Measurements from ENCODE around the gene UBE2V1.
A peak's percentile ranks its signal among the peaks of the same experiment; 100 is the strongest.

The UBE2V1 gene

DNA sequence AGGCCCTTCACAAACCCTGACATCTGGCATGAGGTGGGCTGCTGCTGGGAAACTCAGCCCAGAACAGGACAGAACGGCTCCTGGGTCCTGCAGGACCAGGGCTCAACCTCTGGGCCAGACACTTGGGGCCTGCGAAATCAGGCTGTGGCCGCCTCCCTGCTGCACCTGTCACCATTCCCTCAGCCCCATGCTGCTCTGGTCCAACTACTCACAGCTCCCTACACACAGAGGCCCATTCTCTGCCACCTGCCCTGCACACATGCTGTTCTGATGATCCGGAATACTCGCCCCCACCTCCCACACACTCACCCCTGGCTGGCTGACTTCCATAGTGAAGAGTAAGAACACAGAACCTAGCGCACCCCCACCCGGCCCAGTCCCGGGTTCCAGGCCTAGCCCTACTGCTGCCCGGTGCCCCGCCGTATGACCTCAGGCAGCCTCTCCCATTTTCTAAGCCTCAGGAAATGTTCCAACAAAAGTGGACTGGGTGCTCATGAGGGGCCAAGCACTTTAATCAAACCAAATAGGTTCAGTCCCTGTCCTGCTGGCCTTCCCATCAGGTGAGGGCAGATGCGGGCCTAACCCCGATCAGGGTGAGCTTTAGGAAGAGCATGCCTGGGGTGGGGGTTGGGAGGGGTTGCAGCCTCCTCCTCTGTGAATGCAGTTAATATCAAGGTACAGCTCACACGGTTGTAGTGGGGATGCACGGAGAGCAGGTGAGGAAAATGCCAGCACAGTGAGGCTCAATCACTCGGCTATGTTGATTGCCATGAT is 36.7 kb upstream of the UBE2V1 start:
- no peak overlapping the region for H3K4me3 ChIP-seq (ENCODE audit: insufficient read length, low read depth)
- H3K36me3 ChIP-seq (ENCODE audit: insufficient read depth, insufficient read length, low read length): peaks cover 64% of the 10 kb centered on the region
- H3K9ac ChIP-seq (ENCODE audit: insufficient read length, low read depth): no peak overlapping the region
- TF ChIP-seq YY1 (IDR thresholded peaks at IDR 0.05; ENCODE audit: insufficient read depth, insufficient read length) (no peak), SUZ12 (IDR thresholded peaks at IDR 0.05; ENCODE audit: extremely low read depth, insufficient read depth, insufficient read length) (no peak), ZNF274 (IDR thresholded peaks at IDR 0.05; ENCODE audit: low read depth, low read length) (no peak)
- H3K27me3 ChIP-seq (ENCODE audit: insufficient read depth, insufficient read length): no peaks in the 10 kb centered on the region
- no peaks in the 10 kb centered on the region for H3K9me3 ChIP-seq (ENCODE audit: insufficient read depth, low read length)
- peaks cover 27% of the 10 kb centered on the region for H3K4me1 ChIP-seq (ENCODE audit: insufficient read depth, insufficient read length)
- DNase-seq (ENCODE audit: low read depth, low spot score): no peak

DNA sequence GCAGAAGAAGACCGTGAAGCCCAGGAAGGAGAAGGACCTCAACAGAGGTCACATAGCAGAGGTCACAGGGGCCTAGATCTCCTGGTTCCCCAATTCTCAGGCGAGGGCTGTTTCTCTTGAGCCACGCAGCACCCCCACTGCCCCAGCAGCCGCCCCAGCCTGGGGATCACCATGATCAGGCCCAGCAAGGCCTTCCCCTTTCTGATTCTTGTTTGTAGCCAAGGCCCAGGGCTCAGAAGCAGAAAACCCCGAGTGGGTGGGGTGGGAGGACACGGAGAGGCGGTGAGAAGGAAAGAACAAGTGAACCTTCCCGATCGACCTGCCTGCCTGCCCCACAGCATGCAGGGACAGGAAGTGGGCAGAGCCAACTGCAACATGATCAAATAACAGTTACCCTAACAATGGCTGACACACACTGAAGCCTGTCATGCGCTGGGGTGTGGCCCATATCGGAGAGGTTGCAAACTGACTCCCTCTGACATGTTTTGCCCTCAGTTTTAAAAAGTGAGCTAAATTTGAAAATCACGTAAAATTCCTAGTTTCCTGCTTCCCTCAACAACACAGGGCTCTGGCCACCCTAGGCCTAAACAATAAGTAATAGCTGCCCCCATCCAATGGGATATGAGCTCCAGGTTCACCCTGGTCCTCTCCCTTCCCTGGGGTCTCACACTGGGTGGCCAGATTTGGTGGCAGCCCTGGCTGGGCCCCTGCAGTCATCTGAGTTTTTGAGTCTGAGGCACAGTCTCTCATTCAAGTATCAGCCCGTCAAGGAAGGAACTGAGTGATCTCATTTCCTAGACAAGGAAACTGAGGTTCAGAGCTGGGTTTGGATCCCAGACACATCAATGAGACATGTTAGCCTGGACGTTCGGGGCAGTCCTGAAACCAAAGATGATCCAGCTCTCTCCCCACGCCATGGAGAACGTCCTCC is 34.0 kb upstream of the UBE2V1 start:
- no peak overlapping the region for H3K9ac ChIP-seq (ENCODE audit: insufficient read length, low read depth)
- TF ChIP-seq SUZ12 (IDR thresholded peaks at IDR 0.05; ENCODE audit: extremely low read depth, insufficient read depth, insufficient read length) (no peak), ZNF274 (IDR thresholded peaks at IDR 0.05; ENCODE audit: low read depth, low read length) (no peak), YY1 (IDR thresholded peaks at IDR 0.05; ENCODE audit: insufficient read depth, insufficient read length) (no peak)
- H3K36me3 ChIP-seq (ENCODE audit: insufficient read depth, insufficient read length, low read length): peaks cover 75% of the 10 kb centered on the region
- no peaks in the 10 kb centered on the region for H3K27me3 ChIP-seq (ENCODE audit: insufficient read depth, insufficient read length)
- no peaks in the 10 kb centered on the region for H3K9me3 ChIP-seq (ENCODE audit: insufficient read depth, low read length)
- no peak for DNase-seq (ENCODE audit: low read depth, low spot score)
- H3K4me3 ChIP-seq (ENCODE audit: insufficient read length, low read depth): no peak overlapping the region
- peaks cover 23% of the 10 kb centered on the region for H3K4me1 ChIP-seq (ENCODE audit: insufficient read depth, insufficient read length)

DNA sequence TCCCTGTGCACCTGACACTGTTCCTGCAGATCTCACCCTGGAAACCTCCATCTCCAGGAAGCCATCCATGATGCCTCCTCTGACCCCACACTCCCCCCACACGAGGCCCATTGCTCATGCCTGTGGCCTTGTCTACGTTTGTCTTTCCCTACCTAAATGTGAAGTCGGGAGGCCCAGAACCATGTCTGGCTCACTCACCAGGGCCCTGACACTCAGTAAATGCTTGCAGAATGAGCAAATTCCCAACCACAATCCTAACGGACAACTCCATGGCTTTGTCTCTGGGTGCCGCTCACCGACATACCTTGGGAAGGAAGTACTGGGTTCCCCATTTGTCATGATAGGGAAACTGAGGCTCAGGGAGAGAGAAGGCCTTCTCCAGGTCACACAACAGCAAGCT is 33.3 kb upstream of the UBE2V1 start:
- Histone ChIP-seq H3K27me3 (ENCODE audit: insufficient read depth, insufficient read length) (no peaks in the 10 kb centered on the region), H3K9me3 (ENCODE audit: insufficient read depth, low read length) (no peaks in the 10 kb centered on the region), H3K4me1 (ENCODE audit: insufficient read depth, insufficient read length) (peaks cover 19% of the 10 kb centered on the region), H3K36me3 (ENCODE audit: insufficient read depth, insufficient read length, low read length) (peaks cover 77% of the 10 kb centered on the region), H3K4me3 (ENCODE audit: insufficient read length, low read depth) (no peak overlapping the region), H3K9ac (ENCODE audit: insufficient read length, low read depth) (no peak overlapping the region)
- TF ChIP-seq SUZ12 (IDR thresholded peaks at IDR 0.05; ENCODE audit: extremely low read depth, insufficient read depth, insufficient read length) (no peak), YY1 (IDR thresholded peaks at IDR 0.05; ENCODE audit: insufficient read depth, insufficient read length) (no peak)
- no peak for DNase-seq (ENCODE audit: low read depth, low spot score)

DNA sequence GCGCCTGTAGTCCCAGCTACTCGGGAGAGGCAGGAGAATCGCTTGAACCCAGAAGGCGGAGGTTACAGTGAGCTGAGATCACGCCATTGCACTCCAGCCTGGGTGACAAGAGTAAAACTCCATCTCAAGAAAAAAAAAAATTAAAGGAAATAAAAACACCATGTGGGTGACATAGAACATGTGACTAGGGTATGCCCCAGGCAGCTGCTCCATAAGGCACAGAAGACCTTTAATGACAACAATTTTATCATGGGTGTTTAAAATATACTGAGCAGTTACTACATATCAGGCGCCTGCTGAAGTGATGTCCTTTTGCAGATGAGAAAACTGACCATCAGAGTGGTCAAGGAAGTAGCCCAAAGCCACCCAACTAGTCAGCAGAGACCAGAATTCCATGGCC is 32.6 kb upstream of the UBE2V1 start:
- TF ChIP-seq SUZ12 (IDR thresholded peaks at IDR 0.05; ENCODE audit: extremely low read depth, insufficient read depth, insufficient read length): no peak
- TF ChIP-seq ZNF274 (IDR thresholded peaks at IDR 0.05; ENCODE audit: low read depth, low read length): no peak
- no peak for TF ChIP-seq YY1 (IDR thresholded peaks at IDR 0.05; ENCODE audit: insufficient read depth, insufficient read length)
- H3K4me3 ChIP-seq (ENCODE audit: insufficient read length, low read depth): no peak overlapping the region
- H3K9ac ChIP-seq (ENCODE audit: insufficient read length, low read depth): no peak overlapping the region
- H3K9me3 ChIP-seq (ENCODE audit: insufficient read depth, low read length): no peaks in the 10 kb centered on the region
- H3K4me1 ChIP-seq (ENCODE audit: insufficient read depth, insufficient read length): peaks cover 16% of the 10 kb centered on the region
- peaks cover 79% of the 10 kb centered on the region for H3K36me3 ChIP-seq (ENCODE audit: insufficient read depth, insufficient read length, low read length)
- no peaks in the 10 kb centered on the region for H3K27me3 ChIP-seq (ENCODE audit: insufficient read depth, insufficient read length)
- DNase-seq (ENCODE audit: low read depth, low spot score): no peak

DNA sequence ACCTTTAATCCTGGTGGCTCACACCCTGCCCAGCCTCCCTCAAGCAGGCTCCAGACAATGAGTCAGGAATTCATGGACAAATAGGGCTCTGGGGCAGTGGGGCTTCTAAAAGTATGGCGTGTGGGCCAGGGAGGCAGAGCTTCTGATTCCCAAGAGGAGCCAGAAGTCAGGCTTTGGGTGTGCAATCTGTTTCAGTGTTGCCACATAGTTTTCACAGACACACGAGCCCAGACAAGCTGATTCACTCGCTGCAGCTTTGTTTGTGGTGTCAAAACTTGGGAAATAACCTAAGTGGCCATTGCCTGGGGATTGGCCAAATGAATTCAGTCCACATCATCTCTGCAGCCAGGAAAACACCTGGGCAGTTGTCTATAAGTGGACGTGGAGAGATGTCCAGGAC is 31.4 kb upstream of the UBE2V1 start:
- no peak for DNase-seq (ENCODE audit: low read depth, low spot score)
- Histone ChIP-seq H3K9me3 (ENCODE audit: insufficient read depth, low read length) (no peaks in the 10 kb centered on the region), H3K36me3 (ENCODE audit: insufficient read depth, insufficient read length, low read length) (peaks cover 80% of the 10 kb centered on the region), H3K9ac (ENCODE audit: insufficient read length, low read depth) (peak overlapping the region; percentile 23), H3K4me1 (ENCODE audit: insufficient read depth, insufficient read length) (peaks cover 18% of the 10 kb centered on the region), H3K4me3 (ENCODE audit: insufficient read length, low read depth) (no peak overlapping the region), H3K27me3 (ENCODE audit: insufficient read depth, insufficient read length) (no peaks in the 10 kb centered on the region)
- TF ChIP-seq SUZ12 (IDR thresholded peaks at IDR 0.05; ENCODE audit: extremely low read depth, insufficient read depth, insufficient read length): no peak

DNA sequence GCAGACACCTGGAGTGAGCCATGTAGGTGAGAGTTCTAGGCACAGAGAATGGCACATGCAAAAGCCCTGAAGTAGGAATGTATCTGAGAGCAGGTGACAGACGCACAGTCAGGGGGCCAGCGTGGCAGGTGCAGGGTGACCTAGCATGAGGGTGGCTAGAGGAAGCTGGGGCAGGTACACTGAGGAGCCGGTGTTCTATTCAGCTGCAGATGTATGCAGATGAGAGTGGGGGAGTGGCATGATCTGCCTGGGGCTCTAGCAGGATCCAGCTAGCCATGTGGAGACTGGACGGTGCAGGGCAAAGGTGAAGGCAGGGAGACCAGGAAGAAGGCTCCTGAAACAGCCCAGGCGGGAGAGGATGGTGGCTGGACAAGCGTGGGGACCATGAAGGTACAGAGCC is 29.9 kb upstream of the UBE2V1 start:
- peaks cover 79% of the 10 kb centered on the region for H3K36me3 ChIP-seq (ENCODE audit: insufficient read depth, insufficient read length, low read length)
- no peak for DNase-seq (ENCODE audit: low read depth, low spot score)
- peaks cover 26% of the 10 kb centered on the region for H3K4me1 ChIP-seq (ENCODE audit: insufficient read depth, insufficient read length)
- H3K9ac ChIP-seq (ENCODE audit: insufficient read length, low read depth): peak overlapping the region; percentile 0
- H3K4me3 ChIP-seq (ENCODE audit: insufficient read length, low read depth): no peak overlapping the region
- no peak for TF ChIP-seq YY1 (IDR thresholded peaks at IDR 0.05; ENCODE audit: insufficient read depth, insufficient read length)
- TF ChIP-seq SUZ12 (IDR thresholded peaks at IDR 0.05; ENCODE audit: extremely low read depth, insufficient read depth, insufficient read length): no peak
- TF ChIP-seq ZNF274 (IDR thresholded peaks at IDR 0.05; ENCODE audit: low read depth, low read length): no peak
- no peaks in the 10 kb centered on the region for H3K9me3 ChIP-seq (ENCODE audit: insufficient read depth, low read length)
- no peaks in the 10 kb centered on the region for H3K27me3 ChIP-seq (ENCODE audit: insufficient read depth, insufficient read length)

All from NT2/D1 (cell line).